ENCODE measurements around the gene TM9SF4. TPM values are rescaled to one million over a fixed set of nuclear protein-coding genes. Genes with fewer than 3 reads are reported as not detected.

Gene TM9SF4
- total RNA-seq, 1 experiment from 2014 or later: 54.4 TPM

DNA sequence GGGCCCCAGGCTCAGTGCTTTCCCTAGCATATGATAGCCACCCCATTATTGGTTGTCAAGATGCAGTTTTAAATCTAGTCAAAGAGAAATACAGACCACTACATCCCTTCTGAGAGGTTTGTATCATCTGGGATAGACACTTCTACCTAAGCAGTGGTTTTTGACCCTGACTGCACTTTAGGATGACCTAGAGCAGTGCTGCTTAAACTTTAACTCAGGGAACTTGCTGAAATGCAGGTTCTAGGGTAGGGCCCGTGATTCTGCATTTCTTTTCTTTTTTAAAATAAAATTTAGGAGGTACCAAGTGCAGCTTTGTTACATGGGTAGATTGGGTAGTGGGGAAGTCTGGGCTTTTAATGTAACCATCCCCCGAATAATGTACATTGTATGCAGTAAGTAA lies 18.7 kb downstream of the TM9SF4 start:
- H3K4me3 ChIP-seq (ENCODE audit: low read depth, low read length, poor library complexity, severe bottlenecking): no peak overlapping the region
- no peak for DNase-seq (ENCODE audit: low spot score)
- no peaks in the 10 kb centered on the region for H3K4me1 ChIP-seq (ENCODE audit: insufficient read depth, low read length, poor library complexity, severe bottlenecking)
- ChIA-PET CTCF (no interaction called here), POLR2A (ENCODE audit: low non-redundant PET) (no interaction called here)
- H3K27ac ChIP-seq (ENCODE audit: low read depth, low read length, poor library complexity, severe bottlenecking): no peak overlapping the region
- no peaks in the 10 kb centered on the region for H3K9me3 ChIP-seq (ENCODE audit: low read depth, low read length, poor library complexity, severe bottlenecking)
- intact Hi-C loops (cut with micrococcal nuclease; ENCODE audit: unreplicated experiment): no loop called here
- TF ChIP-seq, protein P1, sequence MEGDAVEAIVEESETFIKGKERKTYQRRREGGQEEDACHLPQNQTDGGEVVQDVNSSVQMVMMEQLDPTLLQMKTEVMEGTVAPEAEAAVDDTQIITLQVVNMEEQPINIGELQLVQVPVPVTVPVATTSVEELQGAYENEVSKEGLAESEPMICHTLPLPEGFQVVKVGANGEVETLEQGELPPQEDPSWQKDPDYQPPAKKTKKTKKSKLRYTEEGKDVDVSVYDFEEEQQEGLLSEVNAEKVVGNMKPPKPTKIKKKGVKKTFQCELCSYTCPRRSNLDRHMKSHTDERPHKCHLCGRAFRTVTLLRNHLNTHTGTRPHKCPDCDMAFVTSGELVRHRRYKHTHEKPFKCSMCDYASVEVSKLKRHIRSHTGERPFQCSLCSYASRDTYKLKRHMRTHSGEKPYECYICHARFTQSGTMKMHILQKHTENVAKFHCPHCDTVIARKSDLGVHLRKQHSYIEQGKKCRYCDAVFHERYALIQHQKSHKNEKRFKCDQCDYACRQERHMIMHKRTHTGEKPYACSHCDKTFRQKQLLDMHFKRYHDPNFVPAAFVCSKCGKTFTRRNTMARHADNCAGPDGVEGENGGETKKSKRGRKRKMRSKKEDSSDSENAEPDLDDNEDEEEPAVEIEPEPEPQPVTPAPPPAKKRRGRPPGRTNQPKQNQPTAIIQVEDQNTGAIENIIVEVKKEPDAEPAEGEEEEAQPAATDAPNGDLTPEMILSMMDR (conservative IDR thresholded peaks at IDR 0.05; ENCODE audit: low read depth, low read length): no peak
- TF ChIP-seq EZH2 (IDR thresholded peaks at IDR 0.05; ENCODE audit: borderline replicate concordance, low read depth, low read length, poor library complexity, severe bottlenecking): no peak
- H3K27me3 ChIP-seq (replicated peaks; ENCODE audit: insufficient read depth, low read depth, low read length, poor library complexity): no peaks in the 10 kb centered on the region
- no peaks in the 10 kb centered on the region for H3K36me3 ChIP-seq (ENCODE audit: insufficient read depth, low read length, poor library complexity, severe bottlenecking)
- no TSS peak for BruUV-seq (replicated peaks)

DNA sequence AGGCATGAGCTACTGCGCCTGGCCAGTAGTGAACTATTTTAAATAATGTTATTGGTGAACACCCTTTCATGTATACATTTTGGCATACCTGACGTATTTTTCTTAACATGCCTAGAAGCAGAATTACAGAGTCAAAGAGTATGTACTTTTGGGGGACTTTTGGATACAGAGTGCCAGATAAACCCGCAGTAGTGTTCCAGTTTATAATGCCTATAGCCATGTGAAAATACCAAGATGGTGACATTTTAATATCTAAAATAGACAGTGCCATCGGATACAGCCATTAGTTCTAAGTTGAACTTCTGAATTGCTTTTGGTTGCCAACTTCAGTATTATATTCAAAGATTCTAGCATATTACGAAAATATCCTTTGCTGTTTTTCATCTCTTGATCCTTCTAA lies 20.3 kb downstream of the TM9SF4 start:
- Histone ChIP-seq H3K4me1 (ENCODE audit: insufficient read depth, low read length, poor library complexity, severe bottlenecking) (no peaks in the 10 kb centered on the region), H3K27me3 (replicated peaks; ENCODE audit: insufficient read depth, low read depth, low read length, poor library complexity) (no peaks in the 10 kb centered on the region), H3K36me3 (ENCODE audit: insufficient read depth, low read length, poor library complexity, severe bottlenecking) (no peaks in the 10 kb centered on the region), H3K27ac (ENCODE audit: low read depth, low read length, poor library complexity, severe bottlenecking) (no peak overlapping the region), H3K9me3 (ENCODE audit: low read depth, low read length, poor library complexity, severe bottlenecking) (no peaks in the 10 kb centered on the region), H3K4me3 (ENCODE audit: low read depth, low read length, poor library complexity, severe bottlenecking) (no peak overlapping the region)
- ChIA-PET CTCF (no interaction called here), POLR2A (ENCODE audit: low non-redundant PET) (no interaction called here)
- TF ChIP-seq EZH2 (IDR thresholded peaks at IDR 0.05; ENCODE audit: borderline replicate concordance, low read depth, low read length, poor library complexity, severe bottlenecking): no peak
- TF ChIP-seq, protein P1 (conservative IDR thresholded peaks at IDR 0.05; ENCODE audit: low read depth, low read length): no peak
- no TSS peak for BruUV-seq (replicated peaks)
- DNase-seq (ENCODE audit: low spot score): no peak
- intact Hi-C loops (cut with micrococcal nuclease; ENCODE audit: unreplicated experiment): no loop called here

DNA sequence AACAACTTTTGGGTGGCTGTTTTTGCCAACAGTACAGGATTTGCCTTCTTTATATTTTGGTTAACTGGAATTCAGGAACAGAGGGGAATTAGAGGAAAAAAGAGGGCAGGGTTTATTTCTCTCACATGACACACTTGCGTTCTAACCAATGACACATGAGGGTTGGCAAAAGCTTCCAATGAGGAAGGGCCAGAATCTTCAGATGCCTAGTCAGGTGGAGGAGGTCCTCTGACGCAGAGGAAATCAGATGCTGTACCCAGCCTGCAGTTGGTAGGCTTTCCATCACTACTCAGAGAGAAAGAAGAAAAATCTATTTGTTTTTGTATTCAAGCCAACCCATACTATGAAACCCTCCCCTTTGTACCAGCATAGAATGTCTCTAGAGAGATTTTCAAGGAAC lies 20.8 kb downstream of the TM9SF4 start:
- ChIA-PET POLR2A (ENCODE audit: low non-redundant PET) (no interaction called here), CTCF (no interaction called here)

More for the DNA sequence above, 20.8 kb downstream of the TM9SF4 start:
- Histone ChIP-seq H3K27me3 (replicated peaks; ENCODE audit: insufficient read depth, low read depth, low read length, poor library complexity) (no peaks in the 10 kb centered on the region), H3K36me3 (ENCODE audit: insufficient read depth, low read length, poor library complexity, severe bottlenecking) (no peaks in the 10 kb centered on the region), H3K27ac (ENCODE audit: low read depth, low read length, poor library complexity, severe bottlenecking) (no peak overlapping the region), H3K9me3 (ENCODE audit: low read depth, low read length, poor library complexity, severe bottlenecking) (no peaks in the 10 kb centered on the region), H3K4me1 (ENCODE audit: insufficient read depth, low read length, poor library complexity, severe bottlenecking) (no peaks in the 10 kb centered on the region), H3K4me3 (ENCODE audit: low read depth, low read length, poor library complexity, severe bottlenecking) (no peak overlapping the region)
- no peak for DNase-seq (ENCODE audit: low spot score)
- intact Hi-C loops (cut with micrococcal nuclease; ENCODE audit: unreplicated experiment): no loop called here
- no peak for TF ChIP-seq EZH2 (IDR thresholded peaks at IDR 0.05; ENCODE audit: borderline replicate concordance, low read depth, low read length, poor library complexity, severe bottlenecking)
- TF ChIP-seq, protein P1 (conservative IDR thresholded peaks at IDR 0.05; ENCODE audit: low read depth, low read length): no peak
- BruUV-seq (replicated peaks): no TSS peak

Measured in A673 (cell line).